Large intestine (tissue), 3 donors: ENCODE measurements around the gene ZNF81. TPM values are rescaled to one million over a fixed set of nuclear protein-coding genes. Genes with fewer than 3 reads are reported as not detected.
"Not testable (repeated sequence)": the region's sequence is repeated elsewhere in the genome, so short reads cannot be mapped to it uniquely, and the experiment has no call there.

ENCODE experiments used
- DNase-seq, 2 donors: peaks; one replicate each; pipeline versions ENCODE4 v3.0.0 to v3.0.0-alpha.2; 2013
- H3K27ac ChIP-seq: one replicate; pipeline ENCODE4 v1.5.1; 2013; ENCODE audit warnings: low read length
- H3K27me3 ChIP-seq: 2 replicates; pipeline ENCODE4 v1.6.1; 2013; ENCODE audit warnings: low read length; ENCODE audit not compliant: control insufficient read depth, insufficient read depth
- H3K36me3 ChIP-seq: 2 replicates; pipeline ENCODE4 v1.6.1; 2013; ENCODE audit warnings: low read length; ENCODE audit not compliant: control insufficient read depth, insufficient read depth
- H3K4me1 ChIP-seq: one replicate; pipeline ENCODE4 v1.6.1; 2013; ENCODE audit warnings: low read length; ENCODE audit not compliant: control insufficient read depth, insufficient read depth
- H3K4me3 ChIP-seq: one replicate; pipeline ENCODE4 v1.5.1; 2013; ENCODE audit warnings: low read length
- H3K9me3 ChIP-seq: one replicate; pipeline ENCODE4 v1.6.1; 2013; ENCODE audit warnings: mild to moderate bottlenecking, low read depth, low read length, moderate library complexity; ENCODE audit not compliant: control insufficient read depth
- WGBS: methylation state at CpG from one replicate; pipeline ENCODE4 v1.1.5; 2013; ENCODE audit warnings: low lambda C conversion rate; ENCODE audit not compliant: insufficient coverage; 5-methylcytosine and 5-hydroxymethylcytosine counted together
- polyA plus RNA-seq: library from polyadenylated mRNA; unstranded; fragments of 120-200 nt; gene quantifications from one replicate; pipeline ENCODE4 v1.2.1, GENCODE V29; 2013

Gene ZNF81
- polyA plus RNA-seq, 1 donor = 6.3 TPM

DNA sequence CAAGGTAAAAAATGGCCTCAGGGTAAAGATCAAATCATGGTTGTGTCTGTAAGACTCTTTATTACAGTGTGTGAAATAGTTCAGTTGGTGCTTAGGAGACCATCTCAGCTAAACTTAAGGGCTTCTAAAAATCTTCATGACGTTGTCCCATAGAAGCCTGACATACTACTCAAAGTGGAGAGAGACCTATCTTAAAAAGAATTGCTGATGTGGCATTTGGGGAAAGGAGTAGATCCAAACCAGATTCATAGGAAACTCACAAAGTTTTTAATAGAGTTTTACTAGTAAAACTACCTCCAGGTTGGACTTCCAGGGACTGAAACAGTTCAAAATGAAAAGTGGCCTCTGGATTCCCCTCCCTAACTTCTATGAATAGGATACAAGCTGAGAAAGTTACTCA lies 81.6 kb downstream of the ZNF81 start:
- no CpG with 5 or more reads among the region's 1 CpG for WGBS
- Histone ChIP-seq H3K9me3 (peaks cover 2% of the 10 kb centered on the region), H3K4me3 (no peak overlapping the region), H3K4me1 (no peaks in the 10 kb centered on the region), H3K27ac (no peak overlapping the region), H3K36me3 (peaks cover 3% of the 10 kb centered on the region), H3K27me3 (no peaks in the 10 kb centered on the region)
- no peak for DNase-seq

DNA sequence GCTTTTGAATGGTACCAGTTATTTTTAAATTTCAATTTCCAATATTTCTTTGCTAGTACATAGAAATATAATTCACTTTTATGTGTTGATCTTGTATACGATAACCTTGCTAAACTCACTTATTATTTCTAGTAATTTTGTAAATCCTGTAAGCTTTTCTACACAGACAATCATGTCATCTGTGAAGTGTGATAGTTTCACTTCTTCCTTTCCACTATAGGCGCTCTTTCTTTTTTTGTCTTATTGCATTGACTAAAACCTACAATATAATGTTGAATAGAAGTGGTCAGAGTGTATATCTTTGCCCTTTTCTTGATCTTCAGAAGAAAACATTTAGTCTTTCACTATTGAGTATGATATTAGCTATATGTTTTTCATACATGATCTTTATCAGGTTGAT lies 90.5 kb downstream of the ZNF81 start:
- H3K4me3 ChIP-seq = no peak overlapping the region
- no peaks in the 10 kb centered on the region for H3K4me1 ChIP-seq
- DNase-seq = no peak
- no peaks in the 10 kb centered on the region for H3K9me3 ChIP-seq
- no CpG with 5 or more reads among the region's 2 CpGs for WGBS
- H3K27me3 ChIP-seq = no peaks in the 10 kb centered on the region
- H3K27ac ChIP-seq = no peak overlapping the region
- no peaks in the 10 kb centered on the region for H3K36me3 ChIP-seq

DNA sequence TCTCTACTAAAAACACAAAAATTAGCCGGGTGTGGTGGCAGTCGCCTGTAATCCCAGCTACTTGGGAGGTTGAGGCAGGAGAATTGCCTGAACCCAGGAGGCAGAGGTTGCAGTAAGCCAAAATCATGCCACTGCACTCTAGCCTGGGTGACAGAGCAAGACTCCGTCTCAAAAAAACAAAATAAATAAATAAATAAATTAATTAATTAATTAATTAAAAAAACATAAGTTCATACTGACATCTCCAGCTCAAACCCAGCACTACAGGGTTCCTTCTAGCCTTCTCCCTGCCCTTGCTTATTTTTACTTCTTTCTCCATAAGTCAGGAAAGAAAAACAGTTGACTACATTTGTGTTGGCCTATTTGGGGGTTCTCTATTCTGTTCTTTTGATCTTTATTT lies 95.3 kb downstream of the ZNF81 start:
- not testable (repeated sequence) for H3K9me3 ChIP-seq, H3K27ac ChIP-seq, H3K36me3 ChIP-seq, H3K27me3 ChIP-seq, DNase-seq, H3K4me3 ChIP-seq, H3K4me1 ChIP-seq
- no CpG with 5 or more reads among the region's 3 CpGs for WGBS

DNA sequence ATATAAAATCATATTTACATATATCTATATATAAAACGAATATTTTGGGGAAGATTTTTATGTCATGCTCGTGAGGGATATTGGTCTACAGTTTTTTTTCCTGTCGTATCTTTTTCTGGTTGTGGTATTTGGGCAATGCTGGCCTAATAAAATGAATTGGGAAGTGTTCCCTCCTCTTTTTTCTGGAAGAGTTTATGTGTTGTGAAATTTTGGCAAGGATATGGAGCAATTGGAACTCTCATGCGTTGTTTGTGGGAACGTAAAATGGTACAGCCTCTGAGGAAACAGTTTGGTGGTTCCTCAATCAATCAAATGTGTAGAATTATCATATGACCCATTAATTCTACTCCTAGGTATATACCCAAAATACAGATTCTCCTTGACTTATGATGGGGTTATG lies 97.2 kb downstream of the ZNF81 start:
- WGBS = no CpG with 5 or more reads among the region's 5 CpGs
- H3K27me3 ChIP-seq = no peaks in the 10 kb centered on the region

DNA sequence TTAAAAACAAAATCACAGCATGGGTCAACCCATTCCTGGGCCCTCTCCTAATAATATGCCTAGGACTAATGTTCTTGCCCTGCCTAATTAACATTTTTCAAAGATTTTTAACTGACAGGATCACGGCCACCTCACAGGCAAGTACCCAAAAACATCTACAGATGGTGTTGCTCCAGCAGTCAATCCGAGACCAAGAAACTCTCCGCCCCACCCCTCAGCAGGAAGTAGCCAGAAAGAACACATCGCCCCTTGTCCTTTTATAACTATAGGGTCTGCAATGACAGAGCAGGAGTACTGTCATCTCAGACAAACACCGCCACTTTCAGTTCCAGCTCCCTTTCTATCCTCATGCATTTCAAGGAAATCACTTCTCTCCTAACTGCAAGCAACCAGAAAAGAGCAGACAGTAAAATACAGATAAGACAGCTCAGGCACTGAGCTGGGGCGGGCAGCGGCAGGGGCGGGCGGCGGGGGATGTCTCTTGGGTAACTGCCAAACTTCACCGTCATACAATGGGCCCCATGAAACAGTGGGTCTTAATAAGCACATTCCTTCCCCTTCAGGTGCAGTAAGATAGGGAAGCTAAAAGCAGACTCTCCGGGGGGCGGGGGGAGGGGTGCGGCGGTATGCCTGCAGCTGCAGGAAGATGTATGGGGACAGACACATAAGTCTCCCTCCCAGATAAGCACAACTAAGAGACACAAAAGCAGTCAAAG lies 99.7 kb downstream of the ZNF81 start:
- H3K4me1 ChIP-seq = peaks cover 5% of the 10 kb centered on the region
- H3K27me3 ChIP-seq = no peaks in the 10 kb centered on the region
- H3K27ac ChIP-seq = peak overlapping the region; percentile 71
- WGBS = no CpG with 5 or more reads among the region's 15 CpGs
- peak; percentile 58 to 81 for DNase-seq
- peak overlapping the region; percentile 26 for H3K4me3 ChIP-seq
- H3K36me3 ChIP-seq = no peaks in the 10 kb centered on the region
- no peaks in the 10 kb centered on the region for H3K9me3 ChIP-seq

More for the DNA sequence above, 97.2 kb downstream of the ZNF81 start:
- H3K4me3 ChIP-seq = no peak overlapping the region
- DNase-seq = no peak
- H3K9me3 ChIP-seq = no peaks in the 10 kb centered on the region
- no peaks in the 10 kb centered on the region for H3K36me3 ChIP-seq
- H3K27ac ChIP-seq = no peak overlapping the region
- H3K4me1 ChIP-seq = peaks cover 5% of the 10 kb centered on the region

DNA sequence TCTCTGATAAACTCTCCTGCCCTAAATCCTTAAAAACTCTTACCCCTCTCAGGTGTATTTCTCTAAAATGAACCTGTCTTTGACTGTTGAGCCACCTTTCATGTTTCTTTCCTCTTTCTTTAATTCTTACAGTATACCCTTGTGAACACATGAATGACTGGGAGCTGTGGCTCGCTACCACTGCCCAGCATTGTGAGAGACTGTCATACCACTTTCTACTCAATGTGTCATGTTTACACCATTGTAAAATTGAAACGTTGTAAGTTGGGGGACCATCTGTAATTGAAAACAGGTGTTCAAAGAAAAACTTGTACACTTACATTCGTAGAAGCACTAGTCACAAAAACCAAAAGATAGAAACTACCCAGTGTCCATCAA lies 100.2 kb downstream of the ZNF81 start:
- Histone ChIP-seq H3K27ac (peak overlapping the region; percentile 71), H3K9me3 (no peaks in the 10 kb centered on the region), H3K27me3 (no peaks in the 10 kb centered on the region), H3K36me3 (no peaks in the 10 kb centered on the region), H3K4me3 (peak overlapping the region; percentile 26), H3K4me1 (peaks cover 5% of the 10 kb centered on the region)
- DNase-seq = no peak
- no CpG with 5 or more reads among the region's 3 CpGs for WGBS

DNA sequence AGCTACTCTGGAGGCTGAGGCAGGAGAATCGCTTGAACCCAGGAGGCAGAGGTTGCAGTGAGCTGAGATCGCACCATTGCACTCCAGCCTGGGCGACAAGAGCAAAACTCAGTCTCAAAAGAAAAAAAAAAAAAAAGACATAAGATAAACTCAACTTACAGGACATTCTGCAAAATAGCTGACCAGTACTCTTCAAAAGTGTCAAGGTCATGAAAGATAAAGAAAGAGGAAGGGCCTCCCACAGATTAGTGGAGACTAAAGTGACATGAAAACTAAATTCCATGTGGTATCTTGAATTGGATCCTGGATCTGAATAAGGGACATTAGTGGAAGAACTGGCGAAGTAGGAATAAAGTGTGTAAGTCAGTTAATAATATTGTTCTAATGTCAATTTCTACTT lies 103.7 kb downstream of the ZNF81 start:
- H3K4me1 ChIP-seq = peaks cover 5% of the 10 kb centered on the region
- H3K27ac ChIP-seq = no peak overlapping the region
- no peaks in the 10 kb centered on the region for H3K36me3 ChIP-seq
- peak in 1 of 2 donors; percentile 11 for DNase-seq
- no CpG with 5 or more reads among the region's 4 CpGs for whole genome bisulfite sequencing
- no peaks in the 10 kb centered on the region for H3K27me3 ChIP-seq
- H3K4me3 ChIP-seq = no peak overlapping the region
- no peaks in the 10 kb centered on the region for H3K9me3 ChIP-seq

DNA sequence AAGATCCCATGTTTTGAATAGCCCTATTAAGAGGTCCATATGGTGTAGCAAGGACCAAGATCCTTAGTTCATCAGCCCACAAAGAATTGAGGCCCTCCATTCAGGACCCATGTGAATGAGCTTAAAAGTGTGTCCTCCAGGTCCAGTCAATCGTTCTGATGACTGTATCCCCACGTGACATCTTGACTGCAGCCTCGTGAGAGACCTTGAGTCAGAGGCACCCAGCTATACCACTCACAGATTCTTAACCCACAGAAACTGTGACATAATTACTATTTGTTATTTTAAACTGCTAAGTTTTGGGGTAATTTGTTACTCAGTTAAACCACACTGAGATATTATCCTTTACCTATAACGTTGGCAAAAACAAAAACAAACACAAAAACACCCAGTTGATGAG lies 104.7 kb downstream of the ZNF81 start:
- H3K4me3 ChIP-seq = no peak overlapping the region
- WGBS = no CpG with 5 or more reads among the region's 4 CpGs
- H3K36me3 ChIP-seq = no peaks in the 10 kb centered on the region
- no peaks in the 10 kb centered on the region for H3K4me1 ChIP-seq
- peak overlapping the region; percentile 17 for H3K27ac ChIP-seq
- peak in 1 of 2 donors; percentile 25 for DNase-seq
- H3K27me3 ChIP-seq = no peaks in the 10 kb centered on the region
- H3K9me3 ChIP-seq = no peaks in the 10 kb centered on the region

DNA sequence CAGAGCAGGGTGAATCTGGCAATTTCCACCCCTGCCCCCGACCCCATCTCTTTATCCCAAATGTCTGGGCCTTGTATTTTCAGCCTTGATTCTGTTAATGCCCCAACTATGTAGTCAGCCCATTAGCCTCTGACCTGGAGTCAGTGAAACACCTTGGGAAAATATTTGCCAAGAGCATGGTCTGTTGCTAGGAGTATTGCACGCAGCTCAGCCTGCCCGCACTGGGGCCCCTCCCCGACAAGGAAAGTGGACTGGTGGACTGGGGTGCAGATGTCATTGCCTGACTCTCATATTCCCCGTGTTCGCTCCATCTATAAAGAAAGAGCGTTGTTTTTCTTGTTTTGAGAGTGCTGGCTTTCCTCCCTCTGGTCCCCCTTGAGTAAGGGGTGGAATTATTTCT lies 118.6 kb downstream of the ZNF81 start:
- no CpG with 5 or more reads among the region's 7 CpGs for WGBS
- peak overlapping the region; percentile 20 for H3K27ac ChIP-seq
- DNase-seq = peak in 1 of 2 donors; percentile 54
- not testable (repeated sequence) for H3K27me3 ChIP-seq, H3K9me3 ChIP-seq, H3K36me3 ChIP-seq, H3K4me3 ChIP-seq, H3K4me1 ChIP-seq

DNA sequence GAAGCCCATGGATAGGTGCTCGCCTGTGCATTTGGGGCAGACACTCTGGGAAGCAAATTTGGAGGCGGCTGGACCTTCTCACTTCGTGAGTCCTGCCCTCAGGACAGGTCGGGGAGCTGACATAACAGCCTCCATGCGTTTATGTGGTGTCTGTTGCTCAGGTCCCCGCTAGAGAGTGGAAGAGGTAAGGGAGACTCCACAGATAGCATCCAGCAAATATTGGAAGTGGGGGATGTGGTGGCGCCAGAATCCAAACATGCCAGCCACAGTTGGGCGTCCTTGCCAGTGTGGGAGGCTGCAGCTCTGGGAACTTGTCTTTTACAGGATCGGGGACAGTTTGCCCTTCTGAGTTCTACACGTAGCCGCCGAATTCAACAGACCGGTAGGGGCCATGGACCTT lies 119.3 kb downstream of the ZNF81 start:
- no peak for DNase-seq
- whole genome bisulfite sequencing = no CpG with 5 or more reads among the region's 13 CpGs
- H3K27me3 ChIP-seq = no peaks in the 10 kb centered on the region
- no peaks in the 10 kb centered on the region for H3K36me3 ChIP-seq
- peak overlapping the region; percentile 20 for H3K27ac ChIP-seq
- no peak overlapping the region for H3K4me3 ChIP-seq
- no peaks in the 10 kb centered on the region for H3K9me3 ChIP-seq
- peaks cover 7% of the 10 kb centered on the region for H3K4me1 ChIP-seq

DNA sequence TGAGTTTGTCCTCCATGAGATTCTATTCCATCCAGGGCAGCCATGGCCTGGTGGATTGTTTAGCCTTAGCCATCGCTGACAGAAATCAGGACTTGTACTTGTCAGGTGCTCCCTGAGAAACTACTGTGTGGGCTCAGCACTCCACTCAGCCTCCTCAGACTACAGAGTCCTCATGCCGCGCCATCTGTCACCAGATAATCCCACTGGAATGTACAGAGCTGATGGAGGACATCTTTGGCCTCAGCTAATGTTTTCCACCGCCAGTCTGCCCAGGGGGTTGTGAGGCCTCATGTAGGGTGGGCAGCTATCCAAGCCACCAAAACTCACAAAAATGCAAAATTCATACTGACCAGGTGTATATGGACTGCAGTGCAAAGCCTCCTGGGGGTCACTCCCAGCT lies 121.5 kb downstream of the ZNF81 start:
- not testable (repeated sequence) for H3K36me3 ChIP-seq, H3K4me3 ChIP-seq, H3K4me1 ChIP-seq, H3K9me3 ChIP-seq, H3K27me3 ChIP-seq, DNase-seq
- no CpG with 5 or more reads among the region's 4 CpGs for WGBS
- H3K27ac ChIP-seq = peak overlapping the region; percentile 63
